Mesothelial cell of epicardium (in vitro differentiated cells): Measurements from ENCODE around the gene C10orf67. TPM values are rescaled to one million over a fixed set of nuclear protein-coding genes. Genes with fewer than 3 reads are reported as not detected.
A peak's percentile ranks its signal among the peaks of the same experiment; 100 is the strongest.

Source experiments
- DNase-seq, 2 experiments: peaks; one replicate each; pipeline ENCODE4 v3.0.0; 2021; ENCODE audit warnings: low spot score in 2 of 2; ENCODE audit not compliant: unreplicated experiment in 2 of 2
- H3K27ac Mint-ChIP-seq: 2 replicates; pipeline ENCODE4 v1.8.0; 2021; ENCODE audit warnings: mixed read lengths
- H3K27me3 Mint-ChIP-seq: 2 replicates; pipeline ENCODE4 v1.8.0; 2021; ENCODE audit warnings: low read depth, mixed read lengths
- H3K36me3 Mint-ChIP-seq: 2 replicates; pipeline ENCODE4 v1.8.0; 2021; ENCODE audit warnings: mixed read lengths
- H3K4me1 Mint-ChIP-seq: 2 replicates; pipeline ENCODE4 v1.8.0; 2021; ENCODE audit warnings: mixed read lengths
- H3K4me3 Mint-ChIP-seq: 2 replicates; pipeline ENCODE4 v1.8.0; 2021; ENCODE audit warnings: mild to moderate bottlenecking, moderate library complexity, mixed read lengths
- H3K9me3 Mint-ChIP-seq: 2 replicates; pipeline ENCODE4 v1.8.0; 2021; ENCODE audit warnings: mixed read lengths
- total RNA-seq: library from RNA; stranded (reverse); gene quantifications from 3 replicates; pipeline ENCODE4 v1.2.1, GENCODE V29; 2021
- TF ChIP-seq, protein P1 (sequence below): fragments of 200-600 bp; sonication (generic); IDR thresholded peaks from one replicate; pipeline ENCODE4 v1.5.0; 2021; ENCODE audit warnings: antibody characterized with exemption; ENCODE audit not compliant: unreplicated experiment

Gene C10orf67
- total RNA-seq, 1 donor from 2014 or later: 0.11 TPM

GRCh38 chr10:23294638-23295247 lies 49.9 kb downstream of the C10orf67 start:
- Mint-ChIP-seq H3K4me3 (no peak overlapping the region), H3K9me3 (peaks cover 3% of the 10 kb centered on the region), H3K27me3 (peaks cover 78% of the 10 kb centered on the region), H3K27ac (no peak overlapping the region), H3K4me1 (no peaks in the 10 kb centered on the region), H3K36me3 (no peaks in the 10 kb centered on the region)
- DNase-seq: no peak
- TF ChIP-seq, protein P1, sequence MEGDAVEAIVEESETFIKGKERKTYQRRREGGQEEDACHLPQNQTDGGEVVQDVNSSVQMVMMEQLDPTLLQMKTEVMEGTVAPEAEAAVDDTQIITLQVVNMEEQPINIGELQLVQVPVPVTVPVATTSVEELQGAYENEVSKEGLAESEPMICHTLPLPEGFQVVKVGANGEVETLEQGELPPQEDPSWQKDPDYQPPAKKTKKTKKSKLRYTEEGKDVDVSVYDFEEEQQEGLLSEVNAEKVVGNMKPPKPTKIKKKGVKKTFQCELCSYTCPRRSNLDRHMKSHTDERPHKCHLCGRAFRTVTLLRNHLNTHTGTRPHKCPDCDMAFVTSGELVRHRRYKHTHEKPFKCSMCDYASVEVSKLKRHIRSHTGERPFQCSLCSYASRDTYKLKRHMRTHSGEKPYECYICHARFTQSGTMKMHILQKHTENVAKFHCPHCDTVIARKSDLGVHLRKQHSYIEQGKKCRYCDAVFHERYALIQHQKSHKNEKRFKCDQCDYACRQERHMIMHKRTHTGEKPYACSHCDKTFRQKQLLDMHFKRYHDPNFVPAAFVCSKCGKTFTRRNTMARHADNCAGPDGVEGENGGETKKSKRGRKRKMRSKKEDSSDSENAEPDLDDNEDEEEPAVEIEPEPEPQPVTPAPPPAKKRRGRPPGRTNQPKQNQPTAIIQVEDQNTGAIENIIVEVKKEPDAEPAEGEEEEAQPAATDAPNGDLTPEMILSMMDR: peak; percentile 61

DNA sequence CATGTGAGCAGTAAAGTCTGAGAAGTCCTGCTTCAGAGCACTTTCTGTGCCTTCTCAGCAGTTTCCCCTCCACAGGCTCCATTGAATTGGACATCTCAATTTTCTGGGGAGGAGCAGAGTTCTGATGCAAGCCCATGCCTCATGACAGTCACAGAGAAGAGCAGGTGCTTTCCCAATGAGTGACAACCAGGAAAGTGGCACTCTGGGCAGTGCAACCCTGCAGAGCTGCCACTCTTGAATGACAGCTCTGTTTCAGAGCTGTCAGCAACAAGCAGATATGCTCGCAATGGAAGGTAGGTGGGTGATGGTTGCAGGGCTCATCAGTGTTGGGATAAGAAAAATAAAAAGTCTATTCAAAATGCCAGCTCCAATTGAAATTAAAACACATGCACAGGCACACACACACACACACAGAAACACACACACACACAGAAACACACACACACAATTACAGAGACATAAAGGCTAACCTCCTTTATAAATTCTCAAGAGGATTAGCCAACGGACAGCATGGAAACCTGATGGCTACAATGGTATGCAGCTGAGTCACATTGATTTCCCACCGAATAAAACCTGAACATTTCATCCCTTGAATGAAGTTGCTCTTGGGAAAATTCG lies 50.5 kb downstream of the C10orf67 start:
- H3K27me3 Mint-ChIP-seq: peaks cover 79% of the 10 kb centered on the region
- TF ChIP-seq, protein P1: no peak
- H3K36me3 Mint-ChIP-seq: no peaks in the 10 kb centered on the region
- no peak for DNase-seq
- H3K4me3 Mint-ChIP-seq: no peak overlapping the region
- no peaks in the 10 kb centered on the region for H3K4me1 Mint-ChIP-seq
- no peak overlapping the region for H3K27ac Mint-ChIP-seq
- H3K9me3 Mint-ChIP-seq: peaks cover 3% of the 10 kb centered on the region

DNA sequence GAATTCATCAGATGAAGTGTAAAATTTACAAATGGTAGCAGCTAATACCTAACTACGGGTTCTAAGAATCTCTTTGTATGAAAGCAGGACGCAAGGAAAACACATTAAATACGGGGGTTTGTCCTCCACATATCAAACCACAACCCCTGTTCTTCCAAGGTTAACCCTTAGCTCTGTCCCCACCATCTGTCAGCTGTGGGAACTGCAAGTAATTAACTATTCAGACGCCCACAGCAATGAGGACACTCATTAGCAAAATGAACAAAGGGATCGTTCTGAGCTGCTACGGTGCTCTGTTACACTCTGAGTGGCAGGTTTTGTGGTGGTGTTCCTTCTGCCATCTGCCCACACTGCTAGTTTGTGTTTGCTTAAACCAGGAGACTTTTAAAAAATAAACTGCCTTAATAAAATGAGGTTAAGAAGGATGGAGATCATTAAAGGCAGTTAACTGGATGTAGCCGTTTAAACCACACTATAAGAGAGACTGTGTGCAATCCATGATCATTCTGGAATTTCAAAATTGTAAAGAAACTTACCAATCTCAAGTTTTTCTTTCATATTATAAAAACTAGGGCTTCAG lies 51.4 kb downstream of the C10orf67 start:
- no peak for DNase-seq
- H3K4me3 Mint-ChIP-seq: no peak overlapping the region
- no peaks in the 10 kb centered on the region for H3K4me1 Mint-ChIP-seq
- TF ChIP-seq, protein P1: peak; percentile 45
- H3K27me3 Mint-ChIP-seq: peaks cover 75% of the 10 kb centered on the region
- no peak overlapping the region for H3K27ac Mint-ChIP-seq
- no peaks in the 10 kb centered on the region for H3K36me3 Mint-ChIP-seq
- H3K9me3 Mint-ChIP-seq: peaks cover 3% of the 10 kb centered on the region

- Mint-ChIP-seq H3K4me3 (no peak overlapping the region), H3K36me3 (no peaks in the 10 kb centered on the region), H3K9me3 (peaks cover 13% of the 10 kb centered on the region), H3K27me3 (peaks cover 81% of the 10 kb centered on the region), H3K4me1 (no peaks in the 10 kb centered on the region), H3K27ac (no peak overlapping the region)
- TF ChIP-seq, protein P1: no peak
- DNase-seq: no peak
These were observed 52.9 kb downstream of the C10orf67 start for GRCh38 chr10:23291551-23292334.

DNA sequence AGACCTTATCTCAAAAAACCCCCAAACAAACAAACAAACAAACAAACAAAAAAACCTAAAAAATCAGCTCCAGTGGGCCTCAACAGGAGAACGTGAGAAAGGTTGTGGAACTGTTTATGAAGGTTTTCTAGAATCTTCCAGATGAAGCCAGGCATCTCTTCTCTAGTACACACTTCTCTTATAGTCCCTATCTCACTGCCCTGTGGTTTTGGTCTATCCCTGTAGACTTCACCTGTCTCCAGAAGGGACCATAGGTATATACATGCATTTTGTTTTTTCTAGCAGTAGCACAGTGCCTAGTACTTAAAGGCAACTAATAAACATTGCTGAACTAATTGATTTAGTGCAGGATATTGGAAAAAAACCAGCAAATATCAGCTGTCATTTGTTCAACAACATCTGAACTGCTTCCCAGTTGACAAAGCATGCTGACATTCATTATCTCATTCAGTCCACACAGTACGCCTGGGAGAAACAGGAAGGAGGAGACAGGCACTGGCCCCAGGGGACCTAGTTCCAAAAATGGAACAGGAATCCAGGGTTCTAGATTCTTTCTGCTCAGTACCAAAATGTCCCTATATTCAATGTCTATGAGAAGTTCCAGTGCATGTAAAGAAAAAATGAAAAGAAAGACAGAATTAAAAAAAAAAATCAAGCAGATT lies 59.8 kb downstream of the C10orf67 start:
- DNase-seq: no peak
- TF ChIP-seq, protein P1: no peak
- Mint-ChIP-seq H3K9me3 (peaks cover 10% of the 10 kb centered on the region), H3K27me3 (peaks cover 72% of the 10 kb centered on the region), H3K4me3 (no peak overlapping the region), H3K4me1 (no peaks in the 10 kb centered on the region), H3K27ac (no peak overlapping the region), H3K36me3 (no peaks in the 10 kb centered on the region)
